Mucosa of rectum (tissue), 2 donors: ENCODE results near the gene BLMH.

ENCODE experiments used
- H3K27ac ChIP-seq, 2 donors: one replicate each; pipeline ENCODE4 v1.7.0; 2013; ENCODE audit warnings: inconsistent platforms in 2 of 2, low read depth in 2 of 2, low read length in 2 of 2
- H3K27me3 ChIP-seq, 2 donors: one replicate each; pipeline ENCODE4 v1.7.0; 2013; ENCODE audit warnings: low read length in 2 of 2; ENCODE audit not compliant: control insufficient read depth in 2 of 2, insufficient read depth in 2 of 2
- H3K36me3 ChIP-seq, 2 donors: one replicate each; pipeline ENCODE4 v1.7.0; 2013; ENCODE audit warnings: low read length in 2 of 2; ENCODE audit not compliant: control insufficient read depth in 2 of 2, insufficient read depth in 2 of 2
- H3K4me1 ChIP-seq, 2 donors: one replicate each; pipeline ENCODE4 v1.7.0; 2013; ENCODE audit warnings: low read length in 2 of 2, mild to moderate bottlenecking in 1 of 2; ENCODE audit not compliant: control insufficient read depth in 2 of 2, insufficient read depth in 2 of 2
- H3K4me3 ChIP-seq, 2 donors: one replicate each; pipeline ENCODE4 v1.7.0; 2013; ENCODE audit warnings: low read length in 2 of 2
- H3K9ac ChIP-seq, 2 donors: one replicate each; pipeline ENCODE4 v1.7.0; 2013; ENCODE audit warnings: low read length in 2 of 2, low read depth in 1 of 2, mild to moderate bottlenecking in 1 of 2
- H3K9me3 ChIP-seq, 2 donors: one replicate each; pipeline ENCODE4 v1.7.0; 2013; ENCODE audit warnings: low read length in 2 of 2; ENCODE audit not compliant: control insufficient read depth in 2 of 2
- donor health status: healthy.
- donor health status: Normal muscosa, but diverticular disease.

The BLMH gene

DNA sequence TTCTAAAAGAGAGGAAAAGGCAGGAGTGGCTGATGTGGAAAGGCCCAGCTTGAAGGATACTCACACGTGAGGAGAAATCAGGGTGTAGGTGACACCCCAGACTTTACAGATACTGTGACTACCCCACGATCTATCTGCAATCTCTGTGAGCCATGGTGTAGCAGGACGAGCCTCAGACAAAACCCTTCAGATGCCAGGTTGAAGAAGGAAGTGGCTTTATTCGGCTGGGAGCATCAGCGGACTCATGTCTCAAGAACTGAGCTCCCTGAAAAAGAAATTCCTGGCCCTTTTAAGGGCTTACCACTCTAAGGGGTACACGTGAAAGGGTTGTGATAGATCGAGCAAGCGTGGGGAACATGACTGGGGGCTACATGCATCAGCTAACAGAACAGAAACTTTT, 51.6 kb downstream of the BLMH start:
- peaks cover 4 to 16% of the 10 kb centered on the region in 2 donors for H3K4me1 ChIP-seq
- H3K4me3 ChIP-seq, result no peak overlapping the region
- no peaks in the 10 kb centered on the region for H3K36me3 ChIP-seq
- no peak overlapping the region for H3K9ac ChIP-seq
- H3K9me3 ChIP-seq, result no peaks in the 10 kb centered on the region
- no peak overlapping the region for H3K27ac ChIP-seq
- H3K27me3 ChIP-seq, result peaks cover 10 to 18% of the 10 kb centered on the region in 2 donors

DNA sequence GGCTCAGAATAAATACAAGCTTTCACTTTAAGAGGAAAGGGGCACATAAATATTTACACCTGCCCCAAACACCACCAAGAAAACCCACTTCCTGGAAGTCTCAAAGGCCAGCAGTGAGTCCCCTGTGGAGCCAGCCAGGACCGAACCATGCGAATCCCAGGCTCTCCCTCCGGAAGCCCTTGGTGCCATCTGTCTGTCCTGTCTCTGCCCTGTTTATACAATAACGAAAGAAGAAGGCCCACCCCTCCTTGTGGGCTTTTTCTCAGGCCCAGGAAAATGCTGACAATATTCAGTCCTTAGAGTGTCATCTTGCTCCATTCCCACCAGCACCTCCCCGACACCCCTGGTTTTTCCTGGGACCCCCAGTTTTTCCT, 52.7 kb downstream of the BLMH start:
- Histone ChIP-seq H3K9ac (no peak overlapping the region), H3K27me3 (peaks cover 14 to 18% of the 10 kb centered on the region in 2 donors), H3K4me1 (peaks cover 4 to 21% of the 10 kb centered on the region in 2 donors), H3K36me3 (no peaks in the 10 kb centered on the region), H3K27ac (no peak overlapping the region), H3K9me3 (no peaks in the 10 kb centered on the region), H3K4me3 (no peak overlapping the region)

DNA sequence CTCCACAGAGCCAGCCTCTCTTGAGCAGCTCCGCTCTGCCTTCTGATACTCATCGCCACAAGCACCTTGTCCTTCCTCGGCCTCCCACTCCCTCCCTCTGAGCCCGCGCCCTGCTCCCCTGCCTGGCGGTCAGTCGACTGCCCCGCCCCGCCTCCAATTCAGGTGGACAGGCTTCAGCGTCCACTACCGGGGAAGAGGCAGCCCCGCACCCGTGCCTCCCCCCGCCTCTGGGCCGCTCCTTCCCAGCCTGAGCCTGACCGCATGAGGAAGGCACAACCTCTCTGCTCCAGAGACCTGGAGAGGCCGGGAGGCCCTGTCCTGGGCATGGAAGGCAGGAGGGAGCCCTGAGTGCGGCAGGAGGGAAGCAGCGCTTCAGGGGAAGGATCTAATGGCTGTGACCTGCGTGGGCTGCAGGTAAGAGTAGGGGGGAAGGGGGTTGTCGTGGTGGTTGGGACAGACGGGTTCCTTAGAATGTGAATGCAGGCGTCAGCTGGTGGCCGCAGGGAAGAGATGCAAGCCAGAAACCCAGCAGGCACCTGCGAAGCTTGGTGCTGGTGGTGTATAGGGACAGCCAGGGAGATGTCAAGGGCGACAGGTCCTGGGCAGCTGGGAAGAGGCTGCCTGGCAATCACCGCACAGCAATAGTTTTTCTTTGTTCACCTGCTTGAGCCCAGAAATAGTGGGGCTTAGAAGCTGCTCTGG, 53.2 kb downstream of the BLMH start:
- H3K9me3 ChIP-seq, result no peaks in the 10 kb centered on the region
- H3K36me3 ChIP-seq, result no peaks in the 10 kb centered on the region
- H3K9ac ChIP-seq, result no peak overlapping the region
- H3K4me1 ChIP-seq, result peaks cover 4 to 21% of the 10 kb centered on the region in 2 donors
- no peak overlapping the region for H3K4me3 ChIP-seq
- peaks cover 15 to 21% of the 10 kb centered on the region in 2 donors for H3K27me3 ChIP-seq
- no peak overlapping the region for H3K27ac ChIP-seq

DNA sequence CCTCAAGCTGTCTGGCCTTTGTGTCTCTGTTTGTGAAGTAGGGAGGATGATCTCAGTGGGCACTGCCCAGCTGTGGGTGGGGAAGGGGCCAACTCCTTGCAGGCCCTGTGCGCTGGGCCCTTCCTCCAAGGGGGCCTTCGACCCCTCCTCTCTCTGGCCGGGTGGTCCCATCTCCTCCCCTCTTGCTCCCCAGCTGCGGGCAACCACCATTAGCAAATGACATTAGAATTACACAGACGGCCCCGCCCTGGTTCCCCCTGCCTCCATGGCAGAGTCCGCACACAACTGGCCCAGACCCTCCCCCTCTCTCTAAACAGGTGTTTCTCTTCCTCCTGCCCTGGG, 53.8 kb downstream of the BLMH start:
- Histone ChIP-seq H3K9me3 (no peaks in the 10 kb centered on the region), H3K27ac (no peak overlapping the region), H3K36me3 (no peaks in the 10 kb centered on the region), H3K4me3 (no peak overlapping the region), H3K27me3 (peaks cover 17 to 26% of the 10 kb centered on the region in 2 donors), H3K9ac (no peak overlapping the region), H3K4me1 (peaks cover 4 to 21% of the 10 kb centered on the region in 2 donors)

DNA sequence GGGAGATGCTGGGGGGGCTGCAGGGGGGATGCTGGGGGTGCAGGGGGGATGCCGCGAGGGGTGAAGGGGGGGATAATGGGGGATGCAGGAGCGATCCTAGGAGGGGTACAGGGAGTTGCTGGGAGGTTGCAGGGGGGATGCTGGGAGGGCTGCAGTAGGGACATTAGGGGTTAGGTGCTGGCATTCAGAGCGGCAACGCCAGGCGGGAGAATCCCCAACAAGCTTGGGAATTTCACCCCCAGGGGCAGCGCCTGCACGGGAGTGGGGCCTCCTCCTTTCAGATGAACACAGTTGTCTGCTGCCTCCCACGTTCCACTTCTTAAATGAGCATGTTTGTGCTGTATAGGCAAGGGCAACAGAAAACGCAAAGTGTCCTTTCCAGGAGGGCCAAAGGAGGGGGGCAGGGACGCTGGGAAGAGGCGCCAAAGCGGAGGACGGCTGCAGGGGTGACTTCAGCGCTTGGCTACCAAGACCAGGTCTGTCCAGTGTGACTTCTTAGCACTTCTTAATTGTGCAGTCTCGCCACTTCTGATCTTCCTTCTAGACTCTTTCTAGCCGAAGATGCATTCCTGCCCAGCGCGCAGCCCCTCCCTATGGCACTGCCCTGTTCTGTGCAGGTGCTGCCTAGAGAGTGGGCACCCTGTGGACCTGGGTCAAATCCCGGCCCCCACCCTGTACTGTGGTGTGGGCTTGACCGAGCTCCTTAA, 54.3 kb downstream of the BLMH start:
- no peaks in the 10 kb centered on the region for H3K9me3 ChIP-seq
- H3K4me1 ChIP-seq, result peaks cover 4 to 21% of the 10 kb centered on the region in 2 donors
- peaks cover 22 to 29% of the 10 kb centered on the region in 2 donors for H3K27me3 ChIP-seq
- no peaks in the 10 kb centered on the region for H3K36me3 ChIP-seq
- H3K9ac ChIP-seq, result no peak overlapping the region
- H3K4me3 ChIP-seq, result no peak overlapping the region
- no peak overlapping the region for H3K27ac ChIP-seq

DNA sequence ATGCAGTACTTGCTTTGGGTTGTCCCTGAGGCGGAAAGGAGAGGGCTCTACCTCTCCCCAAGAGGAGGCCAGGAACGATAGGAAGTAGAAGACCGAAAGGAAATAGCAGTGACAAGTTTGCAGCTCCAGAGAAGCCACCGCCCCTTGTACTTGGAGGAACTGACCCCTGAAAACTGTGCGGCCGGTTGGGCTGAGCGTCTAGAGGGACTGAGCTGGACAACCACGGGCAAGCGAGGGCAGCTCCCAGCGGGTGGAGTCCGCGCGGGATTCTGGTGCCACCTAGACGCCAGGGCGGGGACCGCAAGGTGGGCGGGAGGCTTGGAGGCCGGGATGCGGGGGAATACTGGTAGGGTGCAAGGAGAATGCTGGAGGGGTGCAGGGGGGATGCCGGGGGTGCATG, 55.0 kb downstream of the BLMH start:
- Histone ChIP-seq H3K4me1 (peaks cover 4 to 21% of the 10 kb centered on the region in 2 donors), H3K27ac (no peak overlapping the region), H3K9ac (no peak overlapping the region), H3K36me3 (no peaks in the 10 kb centered on the region), H3K27me3 (peaks cover 23 to 29% of the 10 kb centered on the region in 2 donors), H3K9me3 (no peaks in the 10 kb centered on the region), H3K4me3 (peak overlapping the region in 1 of 2 donors; percentile 35)

DNA sequence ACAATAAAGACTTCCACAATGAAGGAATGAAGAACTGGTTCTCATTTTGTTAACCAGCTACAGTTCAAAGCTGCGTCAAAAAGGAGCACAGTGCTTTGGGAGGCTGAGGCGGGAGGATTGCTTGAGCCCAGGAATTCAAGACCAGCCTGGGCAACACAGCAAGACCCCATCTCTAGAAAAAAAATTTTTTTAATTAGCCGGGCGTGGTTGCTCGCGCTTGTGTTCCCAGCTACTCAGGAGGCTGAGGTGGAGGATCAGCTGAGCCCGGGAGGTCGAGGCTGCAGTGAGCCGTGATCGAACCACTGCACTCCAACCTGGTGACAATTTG, 55.5 kb downstream of the BLMH start:
- H3K4me3 ChIP-seq, result peak overlapping the region; percentile 37 to 53

DNA sequence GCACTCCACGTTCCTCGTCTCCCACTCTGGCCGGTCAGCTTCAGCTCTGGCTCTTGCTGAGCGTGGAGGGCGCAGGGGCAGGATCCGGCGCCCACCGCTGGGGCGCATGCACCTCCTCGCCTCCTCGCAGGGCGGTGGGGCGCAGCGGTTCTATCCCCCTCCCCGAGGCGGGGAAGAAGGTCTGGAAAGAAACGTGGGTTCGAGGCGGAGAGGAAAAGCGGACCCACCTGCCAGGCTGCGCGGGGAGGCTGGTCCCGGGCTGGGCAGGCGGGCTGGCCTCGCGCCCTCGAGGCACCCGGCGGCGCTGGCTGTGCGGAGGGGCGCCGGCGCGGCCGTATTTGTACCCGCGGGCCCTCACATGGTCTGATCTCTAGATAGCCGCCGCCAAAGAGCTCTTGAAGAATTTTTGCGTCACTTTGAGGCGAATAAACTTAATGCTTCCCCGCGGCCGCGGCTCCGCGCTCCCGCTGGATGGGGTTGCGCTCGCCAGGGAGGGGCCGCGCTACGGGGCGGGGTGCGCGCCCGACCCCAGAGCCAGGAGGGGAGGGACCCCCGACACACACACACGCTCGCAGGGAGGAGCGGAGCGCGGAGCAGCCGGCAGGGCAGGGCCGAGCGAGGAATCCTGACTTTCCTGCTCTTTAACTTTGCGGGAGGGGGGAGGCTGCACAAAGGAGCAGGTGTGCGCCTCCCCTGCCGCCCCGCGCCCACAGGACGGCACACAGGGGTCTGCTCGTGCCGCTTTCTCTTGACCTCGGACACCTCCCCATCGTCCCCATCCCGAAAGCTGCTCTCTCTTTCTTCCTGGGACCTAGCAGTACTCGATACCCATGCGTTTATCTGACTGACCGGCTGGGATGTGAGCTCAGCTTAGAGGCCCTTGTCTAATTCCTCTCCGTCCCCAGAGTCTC, 56.1 kb downstream of the BLMH start, which contains the start of gene SLC6A4:
TSS of gene SLC6A4 (minus strand) at position 312 of the 911 bp plus-strand sequence. CDS start 13,739 bp downstream, outside the sequence.
- Histone ChIP-seq H3K4me1 (peaks cover 4 to 21% of the 10 kb centered on the region in 2 donors), H3K27me3 (peaks cover 23 to 30% of the 10 kb centered on the region in 2 donors), H3K9me3 (no peaks in the 10 kb centered on the region), H3K27ac (no peak within 1 kb of the TSS), H3K9ac (peak within 1 kb of the TSS in 1 of 2 donors; percentile 17), H3K36me3 (no peaks in the 10 kb centered on the region), H3K4me3 (peak within 1 kb of the TSS; percentile 37 to 53)

More for the DNA sequence above, 55.5 kb downstream of the BLMH start:
- H3K9me3 ChIP-seq, result no peaks in the 10 kb centered on the region
- H3K36me3 ChIP-seq, result no peaks in the 10 kb centered on the region
- no peak overlapping the region for H3K9ac ChIP-seq
- H3K27me3 ChIP-seq, result peaks cover 23 to 29% of the 10 kb centered on the region in 2 donors
- no peak overlapping the region for H3K27ac ChIP-seq
- H3K4me1 ChIP-seq, result peaks cover 4 to 21% of the 10 kb centered on the region in 2 donors

DNA sequence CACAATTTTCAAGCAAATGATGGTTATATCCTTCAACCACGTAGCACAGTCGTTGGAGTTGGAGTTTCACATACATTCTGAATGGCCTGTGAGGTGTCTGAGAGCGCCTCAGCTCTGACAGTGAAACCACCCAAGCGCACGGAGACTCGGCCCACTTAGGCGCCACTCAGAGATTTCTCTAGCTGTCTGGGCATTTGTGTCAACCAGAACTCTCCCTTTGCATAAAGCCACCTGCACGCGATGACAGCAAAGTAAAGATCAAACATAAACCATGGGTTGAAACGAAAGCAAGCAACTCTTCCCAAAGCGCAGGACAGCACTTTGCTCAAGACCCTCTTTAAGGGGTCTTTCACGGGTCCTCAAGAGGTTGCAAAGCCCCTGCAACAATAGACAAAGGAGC, 56.8 kb downstream of the BLMH start:
- peaks cover 4 to 21% of the 10 kb centered on the region in 2 donors for H3K4me1 ChIP-seq
- no peak overlapping the region for H3K27ac ChIP-seq
- no peak overlapping the region for H3K9ac ChIP-seq
- no peaks in the 10 kb centered on the region for H3K36me3 ChIP-seq
- no peaks in the 10 kb centered on the region for H3K9me3 ChIP-seq
- peaks cover 23 to 32% of the 10 kb centered on the region in 2 donors for H3K27me3 ChIP-seq
- peak overlapping the region; percentile 1 to 37 for H3K4me3 ChIP-seq

DNA sequence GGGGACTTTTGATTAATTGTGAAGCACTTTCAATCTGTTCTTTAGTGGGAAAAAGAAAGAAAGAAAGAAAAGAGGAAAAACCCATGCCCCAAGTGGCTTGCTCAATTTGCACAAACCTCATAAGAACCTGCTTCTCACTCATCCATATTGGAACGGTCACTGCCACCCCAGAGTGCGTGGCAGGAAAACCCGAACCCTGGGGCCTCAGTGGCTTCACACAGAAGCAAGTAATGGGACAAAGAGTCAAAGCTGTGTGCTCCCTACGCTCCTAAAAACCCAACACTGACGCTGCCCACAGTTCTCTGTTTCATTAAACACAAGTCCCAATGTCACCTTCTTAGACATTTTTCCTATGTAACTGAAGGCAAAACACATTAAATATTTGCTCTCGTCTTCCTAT, 57.4 kb downstream of the BLMH start:
- Histone ChIP-seq H3K36me3 (no peaks in the 10 kb centered on the region), H3K9ac (no peak overlapping the region), H3K4me1 (peaks cover 4 to 21% of the 10 kb centered on the region in 2 donors), H3K27me3 (peaks cover 23 to 32% of the 10 kb centered on the region in 2 donors), H3K9me3 (no peaks in the 10 kb centered on the region), H3K27ac (no peak overlapping the region), H3K4me3 (no peak overlapping the region)
